CD4-positive, alpha-beta T cell (primary cell): ENCODE results near the gene LEFTY1. TPM values are rescaled to one million over a fixed set of nuclear protein-coding genes. Genes with fewer than 3 reads are reported as not detected.

Source experiments
- ATAC-seq: fragments of 200-7000 bp; cut with Tn5 transposase; one replicate; pipeline ENCODE4 v1.10.0; 2022; ENCODE audit warnings: mild to moderate bottlenecking; ENCODE audit not compliant: poor library complexity
- CTCF ChIA-PET: fragments of 350-600 bp; sonication (Branson Sonifier 250); formaldehyde crosslinking; loops from one replicate; lab custom pipeline; 2021; ENCODE audit warnings: antibody characterized with exemption, inconsistent platforms; lab: Charles Lee
- POLR2A ChIA-PET: fragments of 350-600 bp; sonication (Branson Sonifier 250); formaldehyde crosslinking; loops from one replicate; lab custom pipeline; 2021; ENCODE audit warnings: antibody characterized with exemption, inconsistent platforms; lab: Charles Lee
- DNase-seq, 14 experiments: peaks; one replicate each; pipeline ENCODE4 v3.0.0-alpha.2; 2013 to 2020; ENCODE audit warnings: mixed read lengths in 2 of 14
- H3K27ac ChIP-seq, 2 donors: one replicate each; pipeline versions ENCODE4 v1.5.1 to v1.7.0; 2013; ENCODE audit warnings: low read length in 2 of 2, low read depth in 1 of 2, mild to moderate bottlenecking in 1 of 2
- H3K27me3 ChIP-seq, 2 experiments: 1 replicate in 1 of 2; 2 replicates in 1 of 2; pipeline versions ENCODE4 v1.6.1 to v1.7.0; 2013; ENCODE audit warnings: low read length in 2 of 2, control low read depth in 1 of 2, mild to moderate bottlenecking in 1 of 2, moderate library complexity in 1 of 2; ENCODE audit not compliant: insufficient read depth in 2 of 2, control insufficient read depth in 1 of 2
- H3K36me3 ChIP-seq: one replicate; pipeline ENCODE4 v1.6.1; 2013; ENCODE audit warnings: low read length, control low read depth; ENCODE audit not compliant: insufficient read depth
- H3K4me1 ChIP-seq: one replicate; pipeline ENCODE4 v1.6.1; 2013; ENCODE audit warnings: low read length, control low read depth; ENCODE audit not compliant: insufficient read depth
- H3K4me3 ChIP-seq: one replicate; pipeline ENCODE4 v1.5.1; 2013; ENCODE audit warnings: mild to moderate bottlenecking, low read length, moderate library complexity
- H3K9me3 ChIP-seq, 2 experiments: 1 replicate in 1 of 2; 2 replicates in 1 of 2; pipeline versions ENCODE4 v1.6.1 to v1.7.0; 2013; ENCODE audit warnings: low read length in 2 of 2, mild to moderate bottlenecking in 2 of 2, control low read depth in 1 of 2, moderate library complexity in 1 of 2; ENCODE audit not compliant: control insufficient read depth in 1 of 2, insufficient read depth in 1 of 2
- H3K27ac Mint-ChIP-seq: one replicate; pipeline ENCODE4 v1.8.0; 2020; ENCODE audit warnings: mixed read lengths
- H3K27me3 Mint-ChIP-seq: one replicate; pipeline ENCODE4 v1.8.0; 2021; ENCODE audit warnings: mixed read lengths
- H3K36me3 Mint-ChIP-seq: one replicate; pipeline ENCODE4 v1.8.0; 2021; ENCODE audit warnings: low read depth, mixed read lengths
- H3K4me1 Mint-ChIP-seq: one replicate; pipeline ENCODE4 v1.8.0; 2021; ENCODE audit warnings: low read depth, mixed read lengths
- H3K4me3 Mint-ChIP-seq: one replicate; pipeline ENCODE4 v1.8.0; 2020; ENCODE audit warnings: mild to moderate bottlenecking, mixed read lengths
- H3K9me3 Mint-ChIP-seq: one replicate; pipeline ENCODE4 v1.8.0; 2020; ENCODE audit warnings: mixed read lengths
- CTCF ChIP-seq: fragments of 200-600 bp; IDR thresholded peaks from one replicate; pipeline ENCODE4 v1.8.0; 2022; ENCODE audit warnings: antibody characterized with exemption, mild to moderate bottlenecking
- intact Hi-C, 2 experiments: fragments of 100-400 bp; cut with DNase I in 1 of 2; cut with micrococcal nuclease in 1 of 2; formaldehyde crosslinking; loops; one replicate each; pipeline versions ENCODE4 v1.15.1 to v1.9.0; 2023 to 2025; cut with DNase I, micrococcal nuclease
- total RNA-seq, 174 experiments: library from RNA in 2 of 174; stranded (reverse) in 2 of 174; gene quantifications; one replicate each; pipeline ENCODE4 v1.2.3 and lab custom pipeline; 2021 to 2026

LEFTY1 gene
- total RNA-seq, 2 experiments from 2014 or later = not detected

GRCh38 chr1:225881081-225881958 lies 7.6 kb downstream of the LEFTY1 start:
- H3K36me3 Mint-ChIP-seq = peaks cover 60% of the 10 kb centered on the region
- peak overlapping the region; percentile 97 for H3K4me3 Mint-ChIP-seq
- H3K4me3 ChIP-seq = peak overlapping the region; percentile 74

GRCh38 chr1:225880636-225881035 lies 8.3 kb downstream of the LEFTY1 start:
- no peaks in the 10 kb centered on the region for H3K27me3 Mint-ChIP-seq
- Histone ChIP-seq H3K4me1 (peaks cover 71% of the 10 kb centered on the region), H3K27ac (peak overlapping the region; percentile 33 to 87), H3K4me3 (peak overlapping the region; percentile 74), H3K27me3 (no peaks in the 10 kb centered on the region), H3K9me3 (no peaks in the 10 kb centered on the region), H3K36me3 (peaks cover 40% of the 10 kb centered on the region)
- DNase-seq (no peak), ATAC-seq (no peak)
- H3K4me1 Mint-ChIP-seq = peaks cover 61% of the 10 kb centered on the region
- H3K36me3 Mint-ChIP-seq = peaks cover 67% of the 10 kb centered on the region
- H3K27ac Mint-ChIP-seq = peak overlapping the region; percentile 86
- H3K4me3 Mint-ChIP-seq = peak overlapping the region; percentile 97
- no peak for TF ChIP-seq CTCF
- H3K9me3 Mint-ChIP-seq = no peaks in the 10 kb centered on the region
- intact Hi-C loops = loop anchor here (1.0 to 10.0 kb wide), 7 partner anchors 14 to 184 kb away; partner anchors contain the start of genes H3-3A (in 1 of the 2) and SRP9 (in 1 of the 2)
- POLR2A ChIA-PET = interaction anchor here (0.9 to 13.0 kb wide), 16 partner anchors 10 to 436 kb away, joined by 3 to 427 read pairs (median 14); partner anchors contain the start of genes EPHX1, PYCR2, SDE2 and SRP9
- CTCF ChIA-PET = interaction anchor here (1.0 to 3.8 kb wide), 3 partner anchors 31 to 103 kb away, joined by 3 to 20 read pairs (median 9); partner anchors contain the start of genes PYCR2 and SRP9

More at GRCh38 chr1:225881081-225881958, 7.6 kb downstream of the LEFTY1 start:
- H3K9me3 Mint-ChIP-seq = no peaks in the 10 kb centered on the region
- Histone ChIP-seq H3K4me1 (peaks cover 64% of the 10 kb centered on the region), H3K36me3 (peaks cover 33% of the 10 kb centered on the region), H3K27ac (peak overlapping the region; percentile 87 to 89), H3K27me3 (no peaks in the 10 kb centered on the region), H3K9me3 (no peaks in the 10 kb centered on the region)
- ATAC-seq (peak; percentile 46), DNase-seq (peak; percentile 28 to 78 (median 52))
- intact Hi-C loops = loop anchor here (1.0 to 10.0 kb wide), 7 partner anchors 15 to 183 kb away; partner anchors contain the start of genes H3-3A (in 1 of the 2) and SRP9 (in 1 of the 2)
- H3K4me1 Mint-ChIP-seq = peaks cover 54% of the 10 kb centered on the region
- peak overlapping the region; percentile 86 for H3K27ac Mint-ChIP-seq
- POLR2A ChIA-PET = interaction anchor here (1.0 to 13.0 kb wide), 28 partner anchors 7 to 1699 kb away, joined by 3 to 427 read pairs (median 6); partner anchors contain the start of genes DEGS1, EPHX1, H3-3A and PYCR2
- no peak for TF ChIP-seq CTCF
- CTCF ChIA-PET = interaction anchor here (1.0 to 3.8 kb wide), 8 partner anchors 8 to 104 kb away, joined by 3 to 21 read pairs (median 5); partner anchors contain the start of genes PYCR2 and SRP9
- no peaks in the 10 kb centered on the region for H3K27me3 Mint-ChIP-seq

DNA sequence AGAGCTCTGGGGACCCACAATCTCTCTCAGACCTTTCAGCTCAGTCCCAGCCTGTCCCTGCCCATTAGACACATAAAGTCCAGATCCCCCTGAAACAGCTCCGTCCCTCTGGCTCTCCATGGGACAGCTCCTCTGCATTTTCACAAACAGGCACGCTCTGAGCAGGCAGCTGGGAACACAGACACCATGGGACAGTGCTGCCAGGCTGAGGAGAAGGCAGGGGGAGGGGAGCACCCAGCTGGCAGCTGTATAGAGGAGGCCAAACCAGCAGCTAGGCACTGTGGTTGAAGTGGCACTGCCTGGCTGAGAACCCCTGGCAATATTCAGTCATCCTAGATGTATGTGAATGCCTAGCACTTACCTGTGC lies 8.7 kb downstream of the LEFTY1 start:
- no peaks in the 10 kb centered on the region for H3K27me3 Mint-ChIP-seq
- ATAC-seq (no peak), DNase-seq (peak in 2 of 14 experiments; percentile 24 to 39)
- no peaks in the 10 kb centered on the region for H3K9me3 ChIP-seq
- peak overlapping the region; percentile 86 for H3K27ac Mint-ChIP-seq
- no peaks in the 10 kb centered on the region for H3K27me3 ChIP-seq
- H3K27ac ChIP-seq = peak overlapping the region; percentile 33 to 87
- intact Hi-C loops = loop anchor here (1.0 to 10.0 kb wide), 6 partner anchors 13 to 185 kb away; partner anchors contain the start of genes H3-3A (in 1 of the 2) and SRP9 (in 1 of the 2)
- peaks cover 72% of the 10 kb centered on the region for H3K36me3 Mint-ChIP-seq
- CTCF ChIA-PET = interaction anchor here (1.0 to 3.8 kb wide), 3 partner anchors 31 to 103 kb away, joined by 3 to 20 read pairs (median 9); partner anchors contain the start of genes PYCR2 and SRP9
- H3K4me1 Mint-ChIP-seq = peaks cover 65% of the 10 kb centered on the region
- peak overlapping the region; percentile 74 for H3K4me3 ChIP-seq
- TF ChIP-seq CTCF = no peak
- no peaks in the 10 kb centered on the region for H3K9me3 Mint-ChIP-seq
- peaks cover 44% of the 10 kb centered on the region for H3K36me3 ChIP-seq
- H3K4me3 Mint-ChIP-seq = peak overlapping the region; percentile 97
- peaks cover 75% of the 10 kb centered on the region for H3K4me1 ChIP-seq
- POLR2A ChIA-PET = interaction anchor here (0.9 to 13.0 kb wide), 13 partner anchors 14 to 436 kb away, joined by 3 to 427 read pairs (median 16); partner anchors contain the start of genes EPHX1, PYCR2, SDE2 and SRP9
